ENCODE data around the gene KLHL24.
"Not testable (repeated sequence)": the region's sequence is repeated elsewhere in the genome, so short reads cannot be mapped to it uniquely, and the experiment has no call there.

KLHL24 gene

GRCh38 chr3:183635107-183635430 is 354 bp upstream of the KLHL24 start:
- DNase-seq: no peak

- peak; percentile 68 to 91 for DNase-seq
Measured at GRCh38 chr3:183636221-183637105, 1.0 kb downstream of the KLHL24 start.

- no peak for DNase-seq
Measured at GRCh38 chr3:183637106-183637486, 1.7 kb downstream of the KLHL24 start.

GRCh38 chr3:183637633-183638032 is 2.2 kb downstream of the KLHL24 start:
- DNase-seq: not testable (repeated sequence)

GRCh38 chr3:183638101-183638852 is 2.9 kb downstream of the KLHL24 start:
- no peak for DNase-seq

GRCh38 chr3:183640635-183641034 is 5.2 kb downstream of the KLHL24 start:
- DNase-seq: not testable (repeated sequence)

GRCh38 chr3:183641882-183642281 is 6.5 kb downstream of the KLHL24 start:
- no peak for DNase-seq

- DNase-seq: no peak
Measured at GRCh38 chr3:183644244-183644643, 8.8 kb downstream of the KLHL24 start.

GRCh38 chr3:183645254-183645653 is 9.8 kb downstream of the KLHL24 start:
- DNase-seq: no peak

- DNase-seq: no peak
Measured at GRCh38 chr3:183650554-183650953, 15.1 kb downstream of the KLHL24 start.

GRCh38 chr3:183653209-183654064 is 18.0 kb downstream of the KLHL24 start:
- no peak for DNase-seq

- no peak for DNase-seq
Measured at GRCh38 chr3:183654727-183655126, 19.3 kb downstream of the KLHL24 start.

- no peak for DNase-seq
Measured at GRCh38 chr3:183662099-183662498, 26.7 kb downstream of the KLHL24 start.

- DNase-seq: no peak
Measured at GRCh38 chr3:183664913-183665381, 29.5 kb downstream of the KLHL24 start.

- DNase-seq: no peak
Measured at GRCh38 chr3:183680061-183680460, 44.6 kb downstream of the KLHL24 start.

GRCh38 chr3:183687705-183688104 is 52.3 kb downstream of the KLHL24 start:
- DNase-seq: no peak

- DNase-seq: no peak
Measured at GRCh38 chr3:183688874-183689273, 53.5 kb downstream of the KLHL24 start.

- DNase-seq: not testable (repeated sequence)
Measured at GRCh38 chr3:183689621-183690020, 54.2 kb downstream of the KLHL24 start.

GRCh38 chr3:183690402-183690995 is 55.1 kb downstream of the KLHL24 start:
- DNase-seq: no peak

- no peak for DNase-seq
Measured at GRCh38 chr3:183692436-183692835, 57.0 kb downstream of the KLHL24 start.

GRCh38 chr3:183695569-183696364 is 60.3 kb downstream of the KLHL24 start:
- DNase-seq: no peak

- no peak for DNase-seq
Measured at GRCh38 chr3:183697123-183697609, 61.7 kb downstream of the KLHL24 start.
